GM11168 (cell line): Measurements from ENCODE around the gene HMGXB4.
"Not testable (repeated sequence)": the region's sequence is repeated elsewhere in the genome, so short reads cannot be mapped to it uniquely, and the experiment has no call there.

Experiments
- in situ Hi-C: fragments of 300-500 bp; cut with MboI; formaldehyde crosslinking; loops from one replicate; pipeline ENCODE4 v1.12.0; 2022; ENCODE audit warnings: low sequenced_read_pairs; ENCODE audit not compliant: unreplicated experiment

The HMGXB4 gene

GRCh38 chr22:35257321-35258190, at the start of gene HMGXB4:
TSS of gene HMGXB4 (plus strand) at chr22:35257493. CDS start at chr22:35262391, 4,898 bp downstream.
- in situ Hi-C loops = no loop called here

- in situ Hi-C loops = loop anchor here (25.0 kb wide), 1 partner anchor 1479 kb away; no protein-coding TSS in a partner anchor
Measured at GRCh38 chr22:35208003-35208402, 49.3 kb upstream of the HMGXB4 start.

GRCh38 chr22:35209203-35209602, 48.1 kb upstream of the HMGXB4 start:
- in situ Hi-C loops = loop anchor here (25.0 kb wide), 1 partner anchor 1478 kb away; no protein-coding TSS in a partner anchor

- in situ Hi-C loops = loop anchor here (25.0 kb wide), 1 partner anchor 1475 kb away; no protein-coding TSS in a partner anchor
Measured at GRCh38 chr22:35212009-35212408, 45.3 kb upstream of the HMGXB4 start.

- in situ Hi-C loops = loop anchor here (25.0 kb wide), 1 partner anchor 1474 kb away; no protein-coding TSS in a partner anchor
Measured at GRCh38 chr22:35212996-35213395, 44.3 kb upstream of the HMGXB4 start.

- in situ Hi-C loops = loop anchor here (25.0 kb wide), 1 partner anchor 1472 kb away; no protein-coding TSS in a partner anchor
Measured at GRCh38 chr22:35214968-35215367, 42.3 kb upstream of the HMGXB4 start.

GRCh38 chr22:35215993-35216392, 41.3 kb upstream of the HMGXB4 start:
- in situ Hi-C loops = loop anchor here (25.0 kb wide), 1 partner anchor 1471 kb away; no protein-coding TSS in a partner anchor

- in situ Hi-C loops = loop anchor here (25.0 kb wide), 1 partner anchor 1470 kb away; no protein-coding TSS in a partner anchor
Measured at GRCh38 chr22:35217527-35217926, 39.8 kb upstream of the HMGXB4 start.

- in situ Hi-C loops = loop anchor here (25.0 kb wide), 1 partner anchor 1469 kb away; no protein-coding TSS in a partner anchor
Measured at GRCh38 chr22:35218079-35218478, 39.2 kb upstream of the HMGXB4 start.

GRCh38 chr22:35219012-35219411, 38.3 kb upstream of the HMGXB4 start:
- in situ Hi-C loops = loop anchor here (25.0 kb wide), 1 partner anchor 1468 kb away; no protein-coding TSS in a partner anchor

- in situ Hi-C loops = loop anchor here (25.0 kb wide), 1 partner anchor 1467 kb away; no protein-coding TSS in a partner anchor
Measured at GRCh38 chr22:35220221-35220620, 37.1 kb upstream of the HMGXB4 start.

- in situ Hi-C loops = no loop called here
Measured at GRCh38 chr22:35225010-35225409, 32.3 kb upstream of the HMGXB4 start.

GRCh38 chr22:35226958-35227647, 30.2 kb upstream of the HMGXB4 start:
- in situ Hi-C loops = no loop called here

- in situ Hi-C loops = no loop called here
Measured at GRCh38 chr22:35229865-35230264, 27.4 kb upstream of the HMGXB4 start.

- in situ Hi-C loops = no loop called here
Measured at GRCh38 chr22:35230417-35230816, 26.9 kb upstream of the HMGXB4 start.

- in situ Hi-C loops = no loop called here
Measured at GRCh38 chr22:35230839-35231584, 26.3 kb upstream of the HMGXB4 start.

- in situ Hi-C loops = no loop called here
Measured at GRCh38 chr22:35231585-35232084, 25.7 kb upstream of the HMGXB4 start.

- in situ Hi-C loops = not testable (repeated sequence)
Measured at GRCh38 chr22:35238749-35239148, 18.5 kb upstream of the HMGXB4 start.

- in situ Hi-C loops = not testable (repeated sequence)
Measured at GRCh38 chr22:35244507-35244906, 12.8 kb upstream of the HMGXB4 start.

- in situ Hi-C loops = no loop called here
Measured at GRCh38 chr22:35250156-35250555, 7.1 kb upstream of the HMGXB4 start.
